HG03571 (cell line): ENCODE data around the gene ZKSCAN2.

Experiments
- ATAC-seq: cut with Tn5 transposase; IDR thresholded peaks from one replicate; pipeline ENCODE4 v1.9.1; 2021; ENCODE audit not compliant: unreplicated experiment

Gene ZKSCAN2

GRCh38 chr16:25224731-25225319, 32.8 kb downstream of the ZKSCAN2 start:
- no peak for ATAC-seq

DNA sequence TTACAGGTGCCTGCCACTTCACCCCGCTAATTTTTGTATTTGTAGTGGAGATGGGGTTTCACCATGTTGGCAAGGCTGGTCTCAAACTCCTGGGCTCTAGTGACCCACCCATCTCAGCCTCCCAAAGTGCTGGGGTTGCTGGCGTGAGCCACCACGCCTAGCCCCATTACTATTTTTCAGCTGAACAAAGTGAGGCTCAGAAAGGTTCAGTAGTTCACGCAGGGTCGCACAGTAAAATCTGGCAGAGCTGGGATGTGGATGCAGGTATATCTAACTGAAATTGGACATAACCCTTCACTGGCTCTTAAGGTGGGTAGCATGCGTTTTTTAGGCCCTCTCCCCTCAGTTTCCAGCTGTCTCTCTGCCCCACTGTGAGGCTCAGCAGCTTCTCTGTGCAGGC, 33.7 kb downstream of the ZKSCAN2 start:
- ATAC-seq: no peak

DNA sequence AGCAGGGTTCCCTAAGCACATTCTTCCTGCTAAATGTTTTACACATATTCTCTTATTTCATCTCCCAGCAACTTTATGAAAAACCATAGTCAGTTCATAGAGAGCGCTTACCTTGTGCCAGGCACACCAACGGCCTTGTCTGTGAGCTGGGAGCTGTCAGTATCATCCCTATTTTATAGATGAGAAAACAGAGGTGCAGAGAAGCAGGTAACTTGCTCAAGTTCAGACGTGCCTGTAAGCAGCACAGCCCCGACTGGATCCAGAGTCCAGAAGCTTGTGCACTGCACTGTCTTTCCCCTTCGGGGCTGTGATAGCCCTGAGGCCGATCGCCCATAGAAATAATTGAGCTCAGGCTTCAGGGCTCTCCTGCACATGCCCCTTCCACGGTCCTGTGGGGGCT, 34.7 kb downstream of the ZKSCAN2 start:
- ATAC-seq: no peak

DNA sequence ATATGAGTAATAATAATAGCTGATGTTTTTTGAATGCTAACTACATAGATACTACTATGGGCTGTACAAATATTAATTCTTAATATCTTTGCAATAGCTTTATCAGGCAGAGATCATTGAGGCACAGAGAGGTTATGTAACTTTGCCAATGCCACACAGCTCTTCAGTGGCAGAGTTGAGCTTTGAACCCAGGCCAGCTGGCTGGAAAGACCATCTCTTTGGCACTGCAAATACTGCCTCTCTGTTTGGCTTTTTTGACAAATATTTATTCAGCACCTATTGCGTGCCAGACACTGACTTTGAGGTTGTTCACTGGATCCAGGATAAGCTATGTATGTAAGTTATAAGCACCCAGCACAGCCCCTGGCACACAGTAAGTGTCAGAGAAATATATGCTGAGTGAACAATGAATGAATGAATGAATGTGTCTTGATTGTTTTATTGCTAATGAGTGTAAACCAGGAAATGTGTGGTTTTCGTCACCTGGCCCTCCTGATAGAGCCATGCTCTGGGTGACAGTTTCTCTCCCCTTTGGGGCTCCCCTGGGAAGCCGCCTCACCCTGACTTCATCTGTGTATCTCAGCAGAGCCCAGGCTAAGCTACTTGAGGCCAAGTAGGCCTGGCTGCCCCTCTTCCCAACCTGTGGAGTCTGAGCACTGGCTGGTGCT, 38.4 kb downstream of the ZKSCAN2 start:
- no peak for ATAC-seq

DNA sequence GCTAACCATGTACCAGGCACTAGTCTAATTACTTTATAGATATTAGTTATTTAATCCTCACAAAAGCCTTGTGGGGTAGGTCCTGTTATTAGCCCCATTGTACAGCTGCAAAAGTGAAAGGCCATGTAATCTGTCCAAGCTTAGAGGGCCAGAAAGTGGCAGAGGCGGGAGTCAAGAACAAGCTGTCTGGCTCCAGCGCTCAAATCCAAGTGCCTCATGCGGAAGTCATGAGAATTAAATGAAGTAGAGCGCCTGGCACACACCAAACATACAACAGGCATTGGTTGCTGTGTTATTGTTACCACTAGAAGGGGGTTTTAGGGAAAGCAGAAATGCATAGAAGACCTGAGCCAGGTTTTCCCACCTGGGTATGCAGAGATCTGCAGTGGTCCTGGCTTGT, 39.7 kb downstream of the ZKSCAN2 start:
- no peak for ATAC-seq

- ATAC-seq: no peak
Observed at GRCh38 chr16:25217112-25217511, 40.5 kb downstream of the ZKSCAN2 start.

- ATAC-seq: no peak
Observed at GRCh38 chr16:25213709-25214397, 43.8 kb downstream of the ZKSCAN2 start.

DNA sequence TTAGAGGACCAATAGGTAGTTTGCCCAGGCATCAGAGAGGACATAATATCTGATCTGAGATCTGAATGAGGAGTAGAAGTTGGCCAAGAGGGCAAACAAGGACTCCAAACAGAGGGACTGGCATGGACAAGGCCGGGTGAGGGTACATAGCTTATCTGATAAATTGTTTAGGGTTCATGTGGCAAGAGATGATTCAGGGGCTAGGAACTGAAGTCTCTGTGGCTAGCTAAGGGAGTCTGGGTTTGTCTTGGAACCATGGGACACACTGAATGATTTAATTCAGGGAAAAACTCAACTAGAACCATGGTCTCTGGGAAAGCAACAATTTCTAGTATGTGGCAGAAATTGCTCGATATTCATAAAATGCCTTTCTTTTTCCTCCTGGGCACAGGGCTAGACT, 45.0 kb downstream of the ZKSCAN2 start:
- ATAC-seq: no peak

DNA sequence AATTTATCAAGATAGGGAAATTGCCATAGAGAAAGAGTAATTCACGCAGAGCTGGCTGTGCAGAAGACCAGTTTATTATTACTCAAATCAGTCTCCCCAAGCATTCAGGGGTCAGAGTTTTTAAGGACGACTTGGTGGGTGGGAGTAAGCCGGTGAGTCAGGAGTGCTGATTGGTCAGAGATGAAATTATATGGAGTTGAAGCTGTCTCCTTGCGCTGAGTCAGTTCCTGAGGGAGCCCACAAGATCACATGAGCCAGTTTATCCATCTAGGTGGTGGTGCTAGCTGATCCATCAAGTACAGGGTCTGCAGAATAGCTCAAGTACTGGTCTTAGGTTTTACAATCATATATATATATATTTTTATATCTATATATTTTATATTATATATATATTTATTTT, 46.9 kb downstream of the ZKSCAN2 start:
- no peak for ATAC-seq

- ATAC-seq: no peak
Observed at GRCh38 chr16:25199457-25199856, 58.2 kb downstream of the ZKSCAN2 start.

DNA sequence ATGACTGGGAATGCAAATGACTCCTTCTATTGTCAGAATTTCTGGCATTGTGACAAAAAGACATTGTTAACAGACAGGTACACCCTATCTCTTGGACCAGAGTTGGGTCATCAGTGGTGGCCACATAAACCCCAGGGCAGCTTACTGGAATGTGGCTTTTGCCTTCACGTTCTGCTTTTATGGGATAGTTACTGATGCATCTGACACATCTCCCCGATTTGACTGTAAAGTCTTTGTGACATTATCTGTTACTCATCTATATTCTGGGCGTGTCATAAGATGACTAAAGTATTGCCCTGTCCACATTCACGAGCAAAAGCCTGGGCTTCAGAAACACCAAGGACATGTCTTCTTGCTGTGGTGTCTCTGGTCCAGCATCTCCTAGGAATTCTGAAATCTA, 59.6 kb downstream of the ZKSCAN2 start:
- no peak for ATAC-seq

DNA sequence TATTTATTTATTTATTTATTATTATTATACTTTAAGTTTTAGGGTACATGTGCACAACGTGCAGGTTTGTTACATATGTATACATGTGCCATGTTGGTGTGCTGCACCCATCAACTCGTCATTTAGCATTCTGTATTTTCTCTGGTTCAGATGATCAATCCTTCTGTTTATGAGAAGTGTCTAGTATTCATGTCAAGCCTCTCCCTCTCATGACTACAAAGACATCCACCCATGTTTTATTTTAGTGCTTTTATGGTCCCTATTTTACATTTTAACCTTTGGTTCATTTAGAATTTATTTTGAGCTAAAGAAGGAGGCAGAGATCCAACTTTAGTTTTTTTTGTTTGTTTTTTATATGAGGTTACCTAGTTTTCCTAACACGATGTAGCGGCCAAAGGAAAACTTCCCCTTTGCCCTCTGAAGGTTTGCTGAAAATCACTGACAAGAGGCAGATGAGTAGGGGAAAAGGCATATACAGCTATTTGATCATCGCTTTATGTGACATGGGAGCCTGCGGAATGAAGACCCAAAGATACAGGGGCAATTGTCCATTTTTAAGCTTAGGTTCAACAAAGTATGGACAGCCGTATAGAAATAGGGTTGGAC, 63.3 kb downstream of the ZKSCAN2 start:
- ATAC-seq: no peak

DNA sequence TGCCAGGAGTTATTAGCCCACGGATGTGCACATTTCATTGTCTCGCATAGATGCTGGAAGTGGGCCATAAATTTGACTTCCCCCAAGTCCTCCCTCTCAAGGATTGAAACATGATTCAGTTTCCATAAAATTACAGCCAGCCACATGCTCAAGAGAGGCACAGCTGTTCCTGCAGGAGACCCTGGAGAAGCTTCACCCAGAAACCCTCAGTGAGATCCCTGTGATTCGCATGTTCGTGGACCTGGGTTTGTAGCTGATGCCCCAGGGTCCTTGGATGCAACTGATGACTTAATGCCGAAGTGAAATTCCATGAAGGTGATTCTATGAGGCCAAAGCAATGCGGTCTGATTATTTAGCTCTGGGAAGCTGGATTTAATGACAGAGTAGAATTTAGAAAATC, 65.5 kb downstream of the ZKSCAN2 start:
- ATAC-seq: no peak

GRCh38 chr16:25189305-25189704, 68.3 kb downstream of the ZKSCAN2 start:
- ATAC-seq: no peak

GRCh38 chr16:25187491-25187795, 70.2 kb downstream of the ZKSCAN2 start:
- ATAC-seq: no peak
